Measurements from ENCODE around the gene MAST4.

The MAST4 gene

GRCh38 chr5:66595756-66596635 lies at the start of gene MAST4:
TSS of gene MAST4 (plus strand) at chr5:66596393. CDS start at chr5:66596656, 263 bp downstream.
- no peak for DNase-seq

DNA sequence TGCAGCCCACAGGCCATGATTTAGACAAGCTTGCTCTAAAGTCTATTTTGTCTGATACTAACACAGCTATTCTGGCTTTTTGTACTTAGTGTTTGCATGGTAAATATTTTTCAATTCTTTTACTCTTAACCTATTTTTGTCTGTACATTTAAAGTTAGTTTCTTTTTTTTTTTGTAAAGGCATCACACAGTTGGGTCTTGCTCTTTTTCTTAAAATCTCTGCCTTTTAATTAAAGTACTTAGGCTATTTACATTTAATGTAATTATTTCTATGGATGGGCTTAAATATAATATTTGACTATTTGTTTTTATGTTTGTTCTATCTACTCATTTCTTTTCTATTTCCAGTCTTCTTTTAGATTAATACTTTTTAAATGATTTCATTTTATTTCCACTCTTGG lies 49.7 kb upstream of the MAST4 start:
- DNase-seq = no peak

DNA sequence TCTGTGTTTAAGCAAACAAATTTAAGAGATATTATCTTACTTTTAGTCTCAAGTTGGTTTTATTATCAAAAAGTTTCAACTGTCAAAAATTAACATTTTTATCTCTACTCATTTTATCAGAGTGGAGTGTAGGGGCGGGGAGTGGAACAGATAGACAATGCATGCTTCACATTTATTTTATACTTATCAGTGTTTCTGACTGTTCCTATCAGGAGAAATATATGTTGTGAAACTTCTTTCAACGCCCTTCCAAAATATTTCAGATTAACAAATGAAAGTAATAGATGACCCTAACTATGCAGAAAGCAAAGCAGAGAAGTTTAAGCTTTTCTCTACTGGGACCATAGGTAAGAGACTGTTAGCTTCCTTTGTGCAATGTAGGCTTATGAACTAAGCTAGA lies 44.9 kb upstream of the MAST4 start:
- no peak for DNase-seq

DNA sequence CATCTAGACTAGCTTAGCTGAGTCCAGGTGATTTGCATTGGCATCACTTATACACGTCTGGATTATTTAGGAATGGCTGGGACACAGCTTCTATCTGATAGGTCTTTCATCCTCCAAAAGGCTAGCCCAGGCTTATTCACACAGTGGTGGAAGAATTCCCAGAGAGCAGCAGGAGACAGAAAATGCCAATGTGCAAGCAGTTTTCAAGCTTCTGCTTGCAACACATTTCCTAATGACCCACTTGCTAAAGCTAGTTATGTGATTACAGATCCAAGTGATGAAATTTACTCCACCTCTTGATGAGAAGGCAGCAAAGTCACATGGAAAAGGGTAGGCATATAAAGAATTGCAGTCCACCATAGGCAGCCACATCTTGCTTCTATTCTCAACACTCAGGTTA lies 44.2 kb upstream of the MAST4 start:
- DNase-seq = no peak

DNA sequence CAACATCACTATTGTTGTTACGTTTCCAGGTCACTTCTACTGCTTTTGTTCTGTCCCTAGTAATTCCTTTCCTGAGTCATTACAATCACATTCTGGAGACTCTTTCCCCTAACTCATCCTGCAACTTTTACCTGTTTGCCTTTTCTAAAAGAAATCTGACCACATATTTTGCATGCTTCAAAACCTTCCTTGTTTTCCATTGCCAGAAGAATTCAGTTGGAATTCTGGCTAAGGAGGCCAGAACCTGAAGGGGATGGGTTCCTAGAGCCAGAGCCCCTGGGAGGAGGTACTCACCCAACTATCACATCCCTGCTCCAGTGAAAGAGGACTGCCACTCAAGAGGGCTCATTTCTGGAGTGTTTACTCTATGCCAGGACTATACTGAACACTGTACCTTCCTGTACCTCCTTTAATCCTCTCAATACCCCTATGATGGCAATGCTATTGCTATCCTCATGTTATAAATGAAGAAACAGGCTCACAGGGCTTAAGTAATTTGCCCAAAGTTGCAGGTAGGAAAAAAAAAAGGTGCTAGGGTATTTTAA lies 42.8 kb upstream of the MAST4 start:
- DNase-seq = no peak

GRCh38 chr5:66553916-66554575 lies 42.1 kb upstream of the MAST4 start:
- peak; percentile 35 for DNase-seq

DNA sequence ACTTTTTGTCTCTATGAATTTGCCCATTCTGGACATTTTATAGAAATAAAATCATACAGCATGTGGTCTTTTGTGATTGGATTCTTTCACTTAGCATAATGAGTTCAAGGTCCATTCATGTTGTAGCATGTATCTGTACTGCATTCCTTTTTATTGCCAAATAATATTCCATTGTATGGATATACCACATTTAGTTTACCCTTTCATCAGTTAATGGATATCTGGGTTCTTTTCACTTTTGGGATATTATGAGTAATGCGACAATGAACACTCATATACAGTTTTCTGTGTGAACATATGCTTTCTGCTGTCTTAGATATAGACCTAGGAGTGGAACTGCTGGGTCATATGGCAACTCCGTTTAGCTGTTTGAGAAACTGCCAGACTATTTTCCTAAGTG lies 41.3 kb upstream of the MAST4 start:
- DNase-seq = no peak

DNA sequence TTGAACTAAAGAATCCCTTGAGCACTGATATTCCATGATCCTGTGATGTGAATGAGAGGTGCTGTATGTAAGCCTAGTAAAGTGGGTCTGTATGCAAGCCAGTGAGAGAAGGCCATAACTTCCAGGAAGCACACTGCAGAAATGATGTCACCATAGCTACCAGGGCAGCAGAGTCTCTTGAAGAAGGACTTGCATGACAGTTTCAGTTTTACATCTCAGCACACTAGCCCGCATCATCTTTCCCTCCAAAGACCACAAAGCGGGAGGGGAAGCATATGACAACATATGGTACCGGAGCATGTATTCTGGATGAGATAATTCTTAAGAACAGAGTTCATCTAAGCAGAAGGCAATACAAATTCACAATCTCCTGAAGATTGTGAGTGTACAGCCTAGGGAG lies 37.6 kb upstream of the MAST4 start:
- peak; percentile 50 for DNase-seq

GRCh38 chr5:66560371-66560770 lies 35.8 kb upstream of the MAST4 start:
- no peak for DNase-seq

GRCh38 chr5:66561256-66561990 lies 34.8 kb upstream of the MAST4 start:
- no peak for DNase-seq

DNA sequence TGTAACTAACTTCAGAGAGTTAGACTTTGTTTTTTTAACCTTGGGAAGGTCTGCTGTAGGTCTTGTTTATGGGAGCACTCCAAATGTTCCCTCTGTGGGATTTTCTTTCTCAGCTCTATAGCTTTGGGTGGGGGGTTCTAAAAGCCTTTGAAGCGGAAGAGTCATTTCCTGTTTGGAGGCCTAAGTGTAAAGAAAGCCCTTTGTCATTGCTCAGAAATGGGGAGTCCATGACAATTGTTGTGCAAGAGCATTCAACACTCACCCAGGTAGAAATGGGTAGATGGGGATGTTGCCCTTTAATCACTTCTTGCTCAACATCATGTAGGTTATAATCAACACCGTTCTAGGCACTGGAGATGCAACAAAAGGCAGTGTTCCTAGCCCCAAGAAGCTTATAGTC lies 30.3 kb upstream of the MAST4 start:
- DNase-seq = no peak

DNA sequence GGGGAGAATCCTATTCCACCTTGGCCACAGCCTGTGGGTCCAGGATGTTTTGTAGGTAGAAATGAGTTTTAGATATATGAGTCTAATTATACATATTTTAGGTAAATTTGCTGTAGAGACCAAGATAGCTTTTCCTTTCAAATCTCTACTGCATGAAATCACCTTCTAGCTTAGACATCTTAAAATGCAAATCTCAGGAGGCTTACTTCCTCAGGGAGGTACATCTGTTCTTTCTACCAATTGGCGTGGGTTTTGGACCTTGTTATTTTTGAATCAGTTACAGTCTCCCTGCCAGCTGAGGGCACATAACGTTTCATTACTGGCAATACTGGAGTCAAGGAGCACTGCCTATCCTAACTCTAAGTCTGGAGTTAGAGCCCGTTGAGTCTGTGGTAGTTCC lies 28.7 kb upstream of the MAST4 start:
- DNase-seq = no peak

DNA sequence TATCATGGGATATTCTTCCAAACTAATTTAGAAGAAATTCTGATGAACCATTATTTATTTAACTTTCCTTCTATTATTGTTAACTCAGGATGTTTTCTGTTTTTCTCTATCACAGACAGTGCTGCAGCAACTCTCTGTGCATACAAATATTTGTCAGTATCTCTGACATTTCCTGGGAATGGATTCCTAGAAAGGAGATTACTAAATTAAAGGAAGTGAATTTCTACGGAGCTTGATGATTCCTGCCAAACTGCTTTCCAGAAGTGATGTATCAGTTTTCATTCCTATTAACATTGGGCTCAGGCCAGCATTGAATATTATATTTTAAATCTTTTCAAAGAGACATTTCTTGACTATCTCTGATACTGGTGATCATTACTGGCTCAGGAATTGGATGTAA lies 26.0 kb upstream of the MAST4 start:
- DNase-seq = no peak

GRCh38 chr5:66573733-66574132 lies 22.5 kb upstream of the MAST4 start:
- DNase-seq = no peak

DNA sequence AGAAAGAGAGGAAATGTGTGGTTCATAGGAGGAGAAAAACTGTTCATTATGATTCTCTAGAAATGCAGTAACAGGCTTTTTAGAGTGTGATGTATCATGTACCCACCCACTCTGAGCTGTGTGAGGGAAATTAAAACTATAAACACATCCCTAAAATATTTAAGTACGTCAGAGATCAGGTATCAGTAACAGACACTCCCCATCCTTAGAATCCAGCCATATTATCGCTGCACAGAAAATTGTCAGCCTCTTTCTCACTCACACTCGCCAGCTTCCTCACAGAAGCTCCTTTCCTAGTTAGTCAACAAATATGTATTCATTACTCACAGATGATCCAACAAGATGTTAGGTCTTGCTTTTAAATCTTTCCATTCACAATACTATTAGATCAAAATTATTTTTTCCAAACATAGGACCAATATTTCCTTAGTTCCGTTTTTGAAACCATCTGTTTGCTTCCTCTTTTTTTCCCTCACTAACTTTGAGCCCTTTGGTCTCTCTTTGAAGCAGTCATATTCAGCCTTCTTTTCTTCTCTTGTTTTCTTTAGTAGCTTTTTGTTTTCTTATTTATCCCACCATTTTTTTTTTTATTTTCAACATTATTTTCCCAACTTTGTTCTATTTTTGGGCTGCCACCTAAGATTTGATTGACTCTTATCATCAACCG lies 13.6 kb upstream of the MAST4 start:
- no peak for DNase-seq

GRCh38 chr5:66585291-66585690 lies 10.9 kb upstream of the MAST4 start:
- DNase-seq = no peak

- no peak for DNase-seq
These were observed 8.4 kb upstream of the MAST4 start for GRCh38 chr5:66587771-66588170.

DNA sequence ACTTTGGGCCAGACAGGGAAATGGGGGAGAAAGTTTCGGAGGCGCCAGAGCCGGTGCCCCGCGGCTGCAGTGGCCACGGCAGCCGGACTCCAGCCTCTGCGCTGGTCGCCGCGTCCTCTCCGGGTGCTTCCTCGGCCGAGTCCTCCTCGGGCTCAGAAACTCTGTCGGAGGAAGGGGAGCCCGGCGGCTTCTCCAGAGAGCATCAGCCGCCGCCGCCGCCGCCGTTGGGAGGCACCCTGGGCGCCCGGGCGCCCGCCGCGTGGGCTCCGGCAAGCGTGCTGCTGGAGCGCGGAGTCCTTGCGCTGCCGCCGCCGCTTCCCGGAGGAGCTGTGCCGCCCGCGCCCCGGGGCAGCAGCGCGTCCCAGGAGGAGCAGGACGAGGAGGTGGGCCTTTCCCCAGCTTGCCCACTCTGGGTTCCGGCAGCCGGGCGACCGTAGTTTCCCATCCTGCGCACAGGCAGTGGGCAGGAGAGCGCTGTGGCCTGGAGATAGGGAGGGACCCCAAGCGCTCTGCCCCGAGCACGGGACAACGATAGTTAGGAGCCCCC lies 516 bp downstream of the MAST4 start:
- DNase-seq = no peak

DNA sequence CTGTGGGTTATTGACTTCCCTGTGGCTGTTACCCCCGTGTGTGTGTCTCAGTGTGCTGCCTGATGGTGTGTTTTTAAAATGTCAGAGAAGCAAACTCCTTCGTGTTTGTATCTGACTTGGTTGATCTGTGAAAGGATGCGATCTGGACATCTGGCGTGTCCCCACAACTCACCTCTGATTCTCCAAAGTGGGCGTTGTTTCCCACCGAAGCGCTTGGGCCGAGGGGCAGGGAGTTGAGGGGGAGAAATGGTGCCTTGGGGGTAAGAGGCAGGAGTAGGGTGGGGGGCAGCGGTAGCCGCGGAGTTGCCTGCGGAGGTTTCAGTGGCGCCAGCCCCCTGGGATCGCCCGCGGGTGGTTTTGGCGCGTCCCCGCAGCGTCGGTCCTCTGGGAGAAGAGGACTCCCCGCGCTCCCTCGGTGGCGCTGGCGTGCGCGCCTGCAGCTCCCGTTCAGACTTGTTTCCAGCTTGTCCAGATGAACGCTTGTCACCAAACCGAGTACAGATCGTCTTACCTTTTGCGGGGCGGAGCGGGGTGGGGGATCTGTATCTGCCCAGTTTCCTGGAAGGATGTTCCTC lies 1.1 kb downstream of the MAST4 start:
- no peak for DNase-seq

DNA sequence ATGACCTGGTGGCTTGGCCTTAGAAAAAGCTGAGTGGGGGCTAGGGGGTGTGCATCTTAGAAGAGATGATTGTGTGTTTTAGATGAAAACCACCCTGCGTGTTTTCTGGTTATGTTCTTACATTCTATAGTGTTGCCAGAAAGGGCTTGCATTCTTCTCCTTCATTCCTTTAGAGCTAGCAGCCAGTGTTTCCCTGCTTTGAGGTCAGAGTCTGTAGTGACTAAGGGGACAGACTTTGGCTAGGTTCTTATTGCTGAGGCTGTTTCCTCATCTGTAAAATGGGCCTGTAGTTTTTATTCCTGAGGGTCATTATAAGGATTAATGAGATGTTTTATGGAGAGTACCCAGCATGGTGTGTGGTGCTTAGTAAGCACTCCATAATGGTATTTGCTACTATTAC lies 6.4 kb downstream of the MAST4 start:
- DNase-seq = no peak

GRCh38 chr5:66603164-66603563 lies 7.0 kb downstream of the MAST4 start:
- no peak for DNase-seq

- DNase-seq = no peak
These were observed 7.7 kb downstream of the MAST4 start for GRCh38 chr5:66603881-66604280.

Data from NK-92 treated with Interleukin-12 subunit alpha and Interleukin-12 subunit beta, amount 100 ng/mL, for 24 hours (cell line).